Loucy (cell line): ENCODE data around the gene BCL11B.

Source experiments
- CTCF ChIP-seq: fragments of 200-600 bp; sonication (generic); conservative IDR thresholded peaks from 2 replicates; pipeline ENCODE4 v1.5.1; 2014; ENCODE audit warnings: mild to moderate bottlenecking, antibody characterized with exemption, low read length
- EZH2phosphoT487 ChIP-seq: fragments of 200-600 bp; IDR thresholded peaks from 2 replicates; pipeline ENCODE4 v1.6.1; 2018; ENCODE audit warnings: antibody characterized with exemption, mild to moderate bottlenecking, moderate library complexity, borderline replicate concordance

- no peak for TF ChIP-seq CTCF
- TF ChIP-seq EZH2phosphoT487: no peak
Observed at GRCh38 chr14:99282261-99283050, 10.5 kb upstream of the BCL11B start.
